NT2/D1 (cell line): Measurements from ENCODE around the gene PHF23.

Experiments used
- SUZ12 ChIP-seq: IDR thresholded peaks from 2 replicates; pipeline ENCODE4 v1.6.1; 2011; ENCODE audit not compliant: insufficient read length, insufficient read depth; ENCODE audit errors: extremely low read depth
- YY1 ChIP-seq: IDR thresholded peaks from 2 replicates; pipeline ENCODE4 v1.6.1; 2011; ENCODE audit not compliant: insufficient read length, insufficient read depth
- ZNF274 ChIP-seq: IDR thresholded peaks from 2 replicates; pipeline ENCODE4 v1.6.1; 2011; ENCODE audit warnings: mild to moderate bottlenecking, low read depth, low read length

GRCh38 chr17:7256766-7257456 is 17.7 kb upstream of the PHF23 start:
- no peak for TF ChIP-seq YY1
- no peak for TF ChIP-seq ZNF274
- TF ChIP-seq SUZ12 = no peak
